ENCODE results near the gene ALX4. TPM values are rescaled to one million over a fixed set of nuclear protein-coding genes. Genes with fewer than 3 reads are reported as not detected.

The ALX4 gene
- total and polyA plus RNA-seq, 2 donors (not counting 1 experiment from before 2014, with no cell fraction given) = not detected

DNA sequence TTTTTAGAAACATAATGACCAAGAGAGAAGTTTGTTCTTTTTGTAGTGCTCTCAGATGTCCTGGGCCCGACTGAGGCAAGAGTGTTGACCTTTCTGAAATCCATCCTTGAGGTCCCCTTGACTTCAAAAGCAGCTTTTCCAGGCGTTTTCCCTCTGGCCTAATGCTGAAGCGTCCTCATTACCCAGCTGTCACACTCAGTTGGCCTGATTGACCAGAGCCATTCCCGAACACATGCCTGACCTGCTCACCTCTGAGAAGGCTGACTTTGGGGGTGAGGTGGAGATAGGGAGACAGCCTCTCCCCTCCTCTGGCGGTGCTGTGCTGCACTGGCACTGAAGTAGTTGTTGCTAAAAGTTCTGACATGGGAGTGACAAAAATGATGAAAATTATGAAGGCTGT, 66.9 kb downstream of the ALX4 start:
- Histone ChIP-seq H3K36me3 (ENCODE audit: control insufficient read depth, insufficient read depth, low read length) (no peaks in the 10 kb centered on the region), H3K9me3 (ENCODE audit: control insufficient read depth, insufficient read depth, low read depth, low read length) (no peaks in the 10 kb centered on the region), H3K79me2 (ENCODE audit: control insufficient read depth, insufficient read depth, low read length) (no peaks in the 10 kb centered on the region), H3K9ac (ENCODE audit: insufficient read depth, low read length) (no peak overlapping the region), H3K4me2 (ENCODE audit: extremely low read depth, insufficient read depth, low read length) (peak overlapping the region; percentile 19), H2AFZ (ENCODE audit: low read length) (no peak overlapping the region), H4K20me1 (ENCODE audit: control insufficient read depth, extremely low read depth, insufficient read depth, low read length) (no peaks in the 10 kb centered on the region), H3K4me3 (replicated peaks in 1 of 4; ENCODE audit: control extremely low read depth in 1 of 4, insufficient read depth in 1 of 4, low read depth in 3 of 4, low read length in 4 of 4) (no peak overlapping the region), H3K27me3 (ENCODE audit: control insufficient read depth, insufficient read depth, low read length) (no peaks in the 10 kb centered on the region), H3K4me1 (ENCODE audit: control insufficient read depth, extremely low read depth, insufficient read depth, low read length) (peaks cover 14% of the 10 kb centered on the region), H3K27ac (ENCODE audit: insufficient read depth, low read length) (no peak overlapping the region)
- DNase-seq (ENCODE audit: low read depth in 2 of 2) = no peak
- TF ChIP-seq, protein P1, sequence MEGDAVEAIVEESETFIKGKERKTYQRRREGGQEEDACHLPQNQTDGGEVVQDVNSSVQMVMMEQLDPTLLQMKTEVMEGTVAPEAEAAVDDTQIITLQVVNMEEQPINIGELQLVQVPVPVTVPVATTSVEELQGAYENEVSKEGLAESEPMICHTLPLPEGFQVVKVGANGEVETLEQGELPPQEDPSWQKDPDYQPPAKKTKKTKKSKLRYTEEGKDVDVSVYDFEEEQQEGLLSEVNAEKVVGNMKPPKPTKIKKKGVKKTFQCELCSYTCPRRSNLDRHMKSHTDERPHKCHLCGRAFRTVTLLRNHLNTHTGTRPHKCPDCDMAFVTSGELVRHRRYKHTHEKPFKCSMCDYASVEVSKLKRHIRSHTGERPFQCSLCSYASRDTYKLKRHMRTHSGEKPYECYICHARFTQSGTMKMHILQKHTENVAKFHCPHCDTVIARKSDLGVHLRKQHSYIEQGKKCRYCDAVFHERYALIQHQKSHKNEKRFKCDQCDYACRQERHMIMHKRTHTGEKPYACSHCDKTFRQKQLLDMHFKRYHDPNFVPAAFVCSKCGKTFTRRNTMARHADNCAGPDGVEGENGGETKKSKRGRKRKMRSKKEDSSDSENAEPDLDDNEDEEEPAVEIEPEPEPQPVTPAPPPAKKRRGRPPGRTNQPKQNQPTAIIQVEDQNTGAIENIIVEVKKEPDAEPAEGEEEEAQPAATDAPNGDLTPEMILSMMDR (conservative IDR thresholded peaks at IDR 0.05 in 1 of 2, IDR thresholded peaks at IDR 0.05 in 1 of 2; ENCODE audit: low read depth in 1 of 2, low read length in 2 of 2) = no peak
- no peak for TF ChIP-seq EZH2 (IDR thresholded peaks at IDR 0.05; ENCODE audit: low read length, missing control alignments)

- TF ChIP-seq, protein P1 (conservative IDR thresholded peaks at IDR 0.05 in 1 of 2, IDR thresholded peaks at IDR 0.05 in 1 of 2; ENCODE audit: low read depth in 1 of 2, low read length in 2 of 2) = no peak
- no peak for TF ChIP-seq EZH2 (IDR thresholded peaks at IDR 0.05; ENCODE audit: low read length, missing control alignments)
Observed at GRCh38 chr11:44241851-44242250, 68.1 kb downstream of the ALX4 start.

DNA sequence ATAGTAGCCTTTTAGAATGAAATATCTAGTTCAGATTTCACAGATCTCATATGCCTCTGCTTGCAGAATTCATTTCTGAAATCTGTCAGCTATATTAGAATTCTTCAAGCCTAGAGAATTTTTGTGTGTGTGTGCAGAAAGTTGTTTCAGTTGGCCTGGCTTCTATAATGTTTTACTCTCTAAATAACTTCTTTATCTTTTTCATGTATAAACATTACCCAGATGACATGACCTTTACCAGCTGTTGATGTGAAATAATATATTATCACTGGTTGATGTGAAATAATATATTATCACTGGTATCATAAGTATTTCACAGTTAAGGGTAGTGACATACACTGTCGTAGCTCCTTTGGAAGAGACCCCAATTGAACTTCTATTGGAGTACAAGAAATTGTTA, 72.8 kb downstream of the ALX4 start:
- no peak for DNase-seq (ENCODE audit: low read depth in 2 of 2)
- no peak overlapping the region for H3K4me3 ChIP-seq (replicated peaks in 1 of 4; ENCODE audit: control extremely low read depth in 1 of 4, insufficient read depth in 1 of 4, low read depth in 3 of 4, low read length in 4 of 4)
- TF ChIP-seq, protein P1 (conservative IDR thresholded peaks at IDR 0.05 in 1 of 2, IDR thresholded peaks at IDR 0.05 in 1 of 2; ENCODE audit: low read depth in 1 of 2, low read length in 2 of 2) = no peak
- no peak for TF ChIP-seq EZH2 (IDR thresholded peaks at IDR 0.05; ENCODE audit: low read length, missing control alignments)

More at GRCh38 chr11:44241851-44242250, 68.1 kb downstream of the ALX4 start:
- Histone ChIP-seq H3K27ac (ENCODE audit: insufficient read depth, low read length) (no peak overlapping the region), H3K79me2 (ENCODE audit: control insufficient read depth, insufficient read depth, low read length) (no peaks in the 10 kb centered on the region), H3K9me3 (ENCODE audit: control insufficient read depth, insufficient read depth, low read depth, low read length) (no peaks in the 10 kb centered on the region), H4K20me1 (ENCODE audit: control insufficient read depth, extremely low read depth, insufficient read depth, low read length) (no peaks in the 10 kb centered on the region), H3K27me3 (ENCODE audit: control insufficient read depth, insufficient read depth, low read length) (no peaks in the 10 kb centered on the region), H3K9ac (ENCODE audit: insufficient read depth, low read length) (no peak overlapping the region), H2AFZ (ENCODE audit: low read length) (no peak overlapping the region), H3K4me1 (ENCODE audit: control insufficient read depth, extremely low read depth, insufficient read depth, low read length) (peaks cover 14% of the 10 kb centered on the region), H3K36me3 (ENCODE audit: control insufficient read depth, insufficient read depth, low read length) (no peaks in the 10 kb centered on the region), H3K4me2 (ENCODE audit: extremely low read depth, insufficient read depth, low read length) (no peak overlapping the region), H3K4me3 (replicated peaks in 1 of 4; ENCODE audit: control extremely low read depth in 1 of 4, insufficient read depth in 1 of 4, low read depth in 3 of 4, low read length in 4 of 4) (no peak overlapping the region)
- DNase-seq (ENCODE audit: low read depth in 2 of 2) = no peak

More for the DNA sequence above, 72.8 kb downstream of the ALX4 start:
- Histone ChIP-seq H3K36me3 (ENCODE audit: control insufficient read depth, insufficient read depth, low read length) (no peaks in the 10 kb centered on the region), H3K27ac (ENCODE audit: insufficient read depth, low read length) (no peak overlapping the region), H3K9me3 (ENCODE audit: control insufficient read depth, insufficient read depth, low read depth, low read length) (no peaks in the 10 kb centered on the region), H3K9ac (ENCODE audit: insufficient read depth, low read length) (no peak overlapping the region), H3K4me1 (ENCODE audit: control insufficient read depth, extremely low read depth, insufficient read depth, low read length) (no peaks in the 10 kb centered on the region), H3K4me2 (ENCODE audit: extremely low read depth, insufficient read depth, low read length) (no peak overlapping the region), H3K27me3 (ENCODE audit: control insufficient read depth, insufficient read depth, low read length) (no peaks in the 10 kb centered on the region), H4K20me1 (ENCODE audit: control insufficient read depth, extremely low read depth, insufficient read depth, low read length) (no peaks in the 10 kb centered on the region), H2AFZ (ENCODE audit: low read length) (no peak overlapping the region), H3K79me2 (ENCODE audit: control insufficient read depth, insufficient read depth, low read length) (no peaks in the 10 kb centered on the region)
